Measurements from ENCODE around the gene TBC1D28. TPM values are rescaled to one million over a fixed set of nuclear protein-coding genes. Genes with fewer than 3 reads are reported as not detected.
"Not testable (repeated sequence)": the region's sequence is repeated elsewhere in the genome, so short reads cannot be mapped to it uniquely, and the experiment has no call there.

TBC1D28 gene
- total RNA-seq, 1 donor from 2014 or later, result not detected

DNA sequence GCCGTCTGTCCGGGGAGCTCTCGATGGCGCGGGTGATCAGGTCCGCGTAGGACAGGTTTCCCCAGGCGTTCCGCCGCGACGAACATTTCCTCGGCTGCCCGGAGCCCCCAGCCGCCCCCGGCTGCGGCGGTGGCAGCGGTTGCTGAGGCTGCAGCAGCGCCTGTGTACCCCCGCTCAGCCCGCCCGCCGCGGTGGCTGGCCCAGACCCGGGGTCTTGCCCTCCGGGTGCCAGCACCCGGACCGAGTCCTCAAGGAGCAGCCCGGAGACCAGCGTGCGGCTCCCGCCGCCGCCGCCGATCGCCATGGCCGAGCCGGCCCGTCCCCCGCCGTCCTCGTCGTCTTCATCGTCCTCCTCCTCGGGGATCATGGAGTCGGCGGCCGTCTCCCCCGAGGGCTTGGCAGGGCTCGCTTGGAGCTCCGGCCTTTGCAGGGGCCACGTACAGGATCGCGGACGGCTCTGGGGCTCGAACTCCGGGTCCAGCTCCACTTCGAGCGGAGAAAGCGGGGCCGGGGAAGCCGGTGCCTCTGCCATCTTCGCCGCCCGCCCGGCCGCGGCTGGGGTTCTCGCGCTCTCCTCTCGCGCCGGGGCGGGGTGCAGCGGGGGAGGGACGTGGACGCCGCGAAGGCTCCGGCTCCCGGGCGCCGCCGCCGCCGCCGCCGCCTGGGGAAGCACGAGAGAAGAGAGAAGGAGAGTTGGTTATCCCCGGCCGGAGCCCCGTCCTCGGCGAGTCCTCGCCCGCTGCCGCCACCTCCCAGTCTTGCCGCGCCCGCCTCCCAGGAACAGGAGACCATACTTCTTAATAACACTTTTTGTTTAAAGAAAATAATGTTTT lies 28.4 kb upstream of the TBC1D28 start:
- H3K9ac ChIP-seq (ENCODE audit: low read length); H4K20me1 ChIP-seq (ENCODE audit: insufficient read depth, low read length); H3K4me1 Mint-ChIP-seq (ENCODE audit: low read depth, unreplicated experiment); H3K27me3 ChIP-seq (ENCODE audit: insufficient read depth, low read length); H3K4me1 ChIP-seq (ENCODE audit: insufficient read depth, low read length); H2AFZ ChIP-seq (ENCODE audit: low read depth, low read length); H3K4me3 Mint-ChIP-seq (ENCODE audit: unreplicated experiment); FAIRE-seq; H3K4me2 ChIP-seq (ENCODE audit: low read length); H3K79me2 ChIP-seq (ENCODE audit: insufficient read depth, low read length); H3K27ac Mint-ChIP-seq (ENCODE audit: unreplicated experiment); DNase-seq (ENCODE audit: low read depth); H3K4me3 ChIP-seq (ENCODE audit: insufficient read depth, low read depth, low read length); H3K27ac ChIP-seq (ENCODE audit: low read depth, low read length); H3K9me3 ChIP-seq (ENCODE audit: insufficient read depth, low read depth, low read length); H3K36me3 ChIP-seq (ENCODE audit: insufficient read depth, low read length); H3K27me3 Mint-ChIP-seq (ENCODE audit: low read depth, unreplicated experiment): not testable (repeated sequence)
- peaks cover 56% of the 10 kb centered on the region for H3K36me3 Mint-ChIP-seq (ENCODE audit: low read depth, unreplicated experiment)
- peaks cover 36% of the 10 kb centered on the region for H3K9me3 Mint-ChIP-seq (ENCODE audit: unreplicated experiment)

DNA sequence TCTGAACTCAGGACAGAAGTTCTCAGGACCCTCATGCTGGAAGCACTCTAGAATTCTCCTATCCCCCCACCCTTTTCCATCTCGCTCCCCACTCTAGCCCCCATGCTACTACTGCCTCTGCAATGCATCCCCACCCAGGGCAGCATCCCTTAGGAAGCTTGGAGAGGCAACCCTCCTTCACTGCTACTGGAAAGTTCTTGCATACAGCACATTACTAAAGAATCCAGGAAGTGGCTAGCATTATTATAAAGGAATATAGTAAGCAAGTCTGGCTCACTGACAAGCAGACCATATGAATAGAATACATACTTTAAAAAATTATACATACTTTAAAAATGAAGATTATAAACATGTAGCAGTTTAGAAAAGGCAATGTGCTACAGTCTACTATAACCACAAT lies 24.4 kb upstream of the TBC1D28 start:
- not testable (repeated sequence) for H3K4me1 Mint-ChIP-seq (ENCODE audit: low read depth, unreplicated experiment); H3K4me3 Mint-ChIP-seq (ENCODE audit: unreplicated experiment); H3K27me3 Mint-ChIP-seq (ENCODE audit: low read depth, unreplicated experiment); H3K4me3 ChIP-seq (ENCODE audit: insufficient read depth, low read depth, low read length); H3K9ac ChIP-seq (ENCODE audit: low read length); H2AFZ ChIP-seq (ENCODE audit: low read depth, low read length); H3K4me1 ChIP-seq (ENCODE audit: insufficient read depth, low read length); H3K27ac Mint-ChIP-seq (ENCODE audit: unreplicated experiment); H3K79me2 ChIP-seq (ENCODE audit: insufficient read depth, low read length); H3K36me3 ChIP-seq (ENCODE audit: insufficient read depth, low read length); H3K27me3 ChIP-seq (ENCODE audit: insufficient read depth, low read length); H4K20me1 ChIP-seq (ENCODE audit: insufficient read depth, low read length); H3K27ac ChIP-seq (ENCODE audit: low read depth, low read length); DNase-seq (ENCODE audit: low read depth); H3K9me3 ChIP-seq (ENCODE audit: insufficient read depth, low read depth, low read length); H3K4me2 ChIP-seq (ENCODE audit: low read length)
- peaks cover 43% of the 10 kb centered on the region for H3K9me3 Mint-ChIP-seq (ENCODE audit: unreplicated experiment)
- H3K36me3 Mint-ChIP-seq (ENCODE audit: low read depth, unreplicated experiment), result peaks cover 42% of the 10 kb centered on the region
- FAIRE-seq, result peak; percentile 39

DNA sequence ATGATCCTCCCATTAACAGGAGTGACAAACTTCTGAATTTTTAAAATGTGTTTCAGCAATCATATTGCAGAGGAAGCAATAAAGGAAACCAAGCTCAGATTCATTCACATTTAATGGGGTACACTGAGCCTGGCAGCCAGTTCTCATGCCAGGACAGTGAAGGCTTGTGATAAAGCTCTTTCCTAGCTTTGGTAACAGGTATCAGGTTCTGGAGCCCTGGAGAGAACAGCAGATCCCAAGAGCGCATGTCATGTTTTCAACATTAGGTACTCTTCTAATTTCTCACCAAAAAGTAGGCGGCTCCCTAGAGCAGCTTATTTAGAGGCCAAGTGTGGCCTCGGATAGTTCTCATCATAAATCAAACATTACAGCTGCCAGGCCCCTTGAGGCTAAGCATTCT lies 23.3 kb upstream of the TBC1D28 start:
- not testable (repeated sequence) for H3K27ac Mint-ChIP-seq (ENCODE audit: unreplicated experiment); H3K4me3 ChIP-seq (ENCODE audit: insufficient read depth, low read depth, low read length); H3K9me3 ChIP-seq (ENCODE audit: insufficient read depth, low read depth, low read length); H3K4me1 Mint-ChIP-seq (ENCODE audit: low read depth, unreplicated experiment); FAIRE-seq; H3K27me3 ChIP-seq (ENCODE audit: insufficient read depth, low read length); H3K9ac ChIP-seq (ENCODE audit: low read length); H3K4me1 ChIP-seq (ENCODE audit: insufficient read depth, low read length); H3K27ac ChIP-seq (ENCODE audit: low read depth, low read length); DNase-seq (ENCODE audit: low read depth); H3K36me3 ChIP-seq (ENCODE audit: insufficient read depth, low read length); H3K27me3 Mint-ChIP-seq (ENCODE audit: low read depth, unreplicated experiment); H3K79me2 ChIP-seq (ENCODE audit: insufficient read depth, low read length); H4K20me1 ChIP-seq (ENCODE audit: insufficient read depth, low read length); H3K4me2 ChIP-seq (ENCODE audit: low read length); H3K4me3 Mint-ChIP-seq (ENCODE audit: unreplicated experiment); H2AFZ ChIP-seq (ENCODE audit: low read depth, low read length)
- peaks cover 52% of the 10 kb centered on the region for H3K9me3 Mint-ChIP-seq (ENCODE audit: unreplicated experiment)
- H3K36me3 Mint-ChIP-seq (ENCODE audit: low read depth, unreplicated experiment), result peaks cover 37% of the 10 kb centered on the region

DNA sequence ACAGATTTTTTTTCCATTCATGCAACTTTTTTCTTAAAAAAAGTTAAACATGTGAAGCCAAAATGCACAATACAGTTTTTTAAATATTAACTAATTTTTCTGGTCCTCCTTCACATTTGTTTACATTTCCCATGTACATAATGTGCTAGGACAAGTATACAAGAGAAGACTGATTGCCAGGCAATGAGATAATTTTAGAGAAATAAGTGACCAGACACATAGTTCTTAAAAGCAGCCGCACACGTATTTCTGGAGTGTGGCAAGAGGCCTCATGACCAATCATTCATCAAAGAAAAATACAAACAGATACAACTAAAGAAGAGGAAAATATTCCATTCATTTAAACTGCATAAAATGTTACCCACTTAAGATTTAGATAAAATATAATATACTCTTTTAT lies 22.1 kb upstream of the TBC1D28 start:
- not testable (repeated sequence) for H3K4me1 Mint-ChIP-seq (ENCODE audit: low read depth, unreplicated experiment); H3K27ac Mint-ChIP-seq (ENCODE audit: unreplicated experiment); H3K27ac ChIP-seq (ENCODE audit: low read depth, low read length); H3K4me3 Mint-ChIP-seq (ENCODE audit: unreplicated experiment); H3K79me2 ChIP-seq (ENCODE audit: insufficient read depth, low read length); H3K36me3 ChIP-seq (ENCODE audit: insufficient read depth, low read length); H4K20me1 ChIP-seq (ENCODE audit: insufficient read depth, low read length); DNase-seq (ENCODE audit: low read depth); H3K9ac ChIP-seq (ENCODE audit: low read length); H3K4me2 ChIP-seq (ENCODE audit: low read length); H3K4me3 ChIP-seq (ENCODE audit: insufficient read depth, low read depth, low read length); FAIRE-seq; H3K27me3 Mint-ChIP-seq (ENCODE audit: low read depth, unreplicated experiment); H2AFZ ChIP-seq (ENCODE audit: low read depth, low read length); H3K4me1 ChIP-seq (ENCODE audit: insufficient read depth, low read length); H3K9me3 ChIP-seq (ENCODE audit: insufficient read depth, low read depth, low read length); H3K27me3 ChIP-seq (ENCODE audit: insufficient read depth, low read length)
- H3K9me3 Mint-ChIP-seq (ENCODE audit: unreplicated experiment), result peaks cover 58% of the 10 kb centered on the region
- peaks cover 30% of the 10 kb centered on the region for H3K36me3 Mint-ChIP-seq (ENCODE audit: low read depth, unreplicated experiment)

DNA sequence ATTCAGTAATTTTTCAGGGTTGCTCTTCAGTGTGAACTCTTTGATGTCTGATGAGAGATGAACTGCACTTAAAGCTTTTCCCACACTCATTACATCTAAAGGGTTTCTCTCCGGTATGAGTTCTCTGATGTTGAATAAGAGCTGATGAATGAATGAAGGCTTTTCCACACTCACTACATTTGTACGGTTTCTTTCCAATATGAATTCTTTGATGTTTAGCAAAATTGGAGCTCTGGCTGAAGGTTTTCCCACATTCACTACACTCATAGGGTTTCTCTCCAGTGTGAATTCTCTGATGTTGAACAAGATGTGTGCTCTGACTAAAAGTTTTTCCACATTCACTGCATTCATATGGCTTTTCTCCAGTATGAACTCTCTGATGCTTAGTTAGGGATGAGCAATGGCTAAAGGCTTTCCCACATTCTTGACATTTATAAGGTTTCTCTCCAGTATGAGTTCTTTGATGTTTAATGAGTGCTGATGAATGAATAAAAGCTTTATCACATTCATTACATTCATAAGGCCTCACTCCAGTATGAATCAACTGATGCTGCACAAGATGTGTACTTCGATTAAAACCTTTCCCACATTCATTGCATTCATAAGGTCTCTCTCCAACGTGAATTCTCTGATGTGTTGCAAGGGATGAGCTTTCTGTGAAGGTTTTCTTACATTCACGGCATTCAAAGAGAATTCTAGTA lies 17.9 kb upstream of the TBC1D28 start:
- H4K20me1 ChIP-seq (ENCODE audit: insufficient read depth, low read length); H3K79me2 ChIP-seq (ENCODE audit: insufficient read depth, low read length); H3K27me3 ChIP-seq (ENCODE audit: insufficient read depth, low read length); H3K4me3 ChIP-seq (ENCODE audit: insufficient read depth, low read depth, low read length); H3K27ac Mint-ChIP-seq (ENCODE audit: unreplicated experiment); H3K27ac ChIP-seq (ENCODE audit: low read depth, low read length); H3K4me2 ChIP-seq (ENCODE audit: low read length); DNase-seq (ENCODE audit: low read depth); H3K27me3 Mint-ChIP-seq (ENCODE audit: low read depth, unreplicated experiment); H3K9ac ChIP-seq (ENCODE audit: low read length); H3K36me3 ChIP-seq (ENCODE audit: insufficient read depth, low read length); H2AFZ ChIP-seq (ENCODE audit: low read depth, low read length); H3K36me3 Mint-ChIP-seq (ENCODE audit: low read depth, unreplicated experiment); H3K4me3 Mint-ChIP-seq (ENCODE audit: unreplicated experiment); H3K4me1 ChIP-seq (ENCODE audit: insufficient read depth, low read length); H3K4me1 Mint-ChIP-seq (ENCODE audit: low read depth, unreplicated experiment); H3K9me3 ChIP-seq (ENCODE audit: insufficient read depth, low read depth, low read length): not testable (repeated sequence)
- H3K9me3 Mint-ChIP-seq (ENCODE audit: unreplicated experiment), result peaks cover 44% of the 10 kb centered on the region
- peak; percentile 94 for FAIRE-seq

DNA sequence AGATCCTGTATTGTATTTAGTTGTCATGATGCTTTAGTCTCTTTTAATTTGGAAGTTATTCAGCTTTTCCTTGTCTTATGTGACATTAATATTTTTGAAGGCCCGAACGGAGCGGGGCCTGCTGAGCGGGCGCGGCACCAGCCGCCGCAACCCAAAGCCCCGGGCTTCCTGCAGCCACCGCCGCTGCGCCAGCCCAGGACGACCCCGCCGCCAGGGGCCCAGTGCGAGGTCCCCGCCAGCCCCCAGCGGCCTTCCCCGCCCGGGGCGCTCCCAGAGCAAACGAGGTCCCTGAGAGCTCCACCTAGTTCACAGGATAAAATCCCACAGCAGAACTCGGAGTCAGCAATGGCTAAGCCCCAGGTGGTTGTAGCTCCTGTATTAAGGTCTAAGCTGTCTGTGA lies 5.9 kb upstream of the TBC1D28 start:
- not testable (repeated sequence) for H3K79me2 ChIP-seq (ENCODE audit: insufficient read depth, low read length); H3K4me2 ChIP-seq (ENCODE audit: low read length); H4K20me1 ChIP-seq (ENCODE audit: insufficient read depth, low read length); H3K4me3 Mint-ChIP-seq (ENCODE audit: unreplicated experiment); DNase-seq (ENCODE audit: low read depth); H3K27me3 ChIP-seq (ENCODE audit: insufficient read depth, low read length); FAIRE-seq; H3K4me1 ChIP-seq (ENCODE audit: insufficient read depth, low read length); H3K27me3 Mint-ChIP-seq (ENCODE audit: low read depth, unreplicated experiment); H2AFZ ChIP-seq (ENCODE audit: low read depth, low read length); H3K4me1 Mint-ChIP-seq (ENCODE audit: low read depth, unreplicated experiment); H3K27ac Mint-ChIP-seq (ENCODE audit: unreplicated experiment); H3K9me3 ChIP-seq (ENCODE audit: insufficient read depth, low read depth, low read length); H3K9ac ChIP-seq (ENCODE audit: low read length); H3K27ac ChIP-seq (ENCODE audit: low read depth, low read length); H3K9me3 Mint-ChIP-seq (ENCODE audit: unreplicated experiment); H3K4me3 ChIP-seq (ENCODE audit: insufficient read depth, low read depth, low read length); H3K36me3 Mint-ChIP-seq (ENCODE audit: low read depth, unreplicated experiment); H3K36me3 ChIP-seq (ENCODE audit: insufficient read depth, low read length)

Measured in astrocyte (in vitro differentiated cells and primary cell).